ENCODE measurements around the gene CCM2.
"Not testable (repeated sequence)": the region's sequence is repeated elsewhere in the genome, so short reads cannot be mapped to it uniquely, and the experiment has no call there.

The CCM2 gene

DNA sequence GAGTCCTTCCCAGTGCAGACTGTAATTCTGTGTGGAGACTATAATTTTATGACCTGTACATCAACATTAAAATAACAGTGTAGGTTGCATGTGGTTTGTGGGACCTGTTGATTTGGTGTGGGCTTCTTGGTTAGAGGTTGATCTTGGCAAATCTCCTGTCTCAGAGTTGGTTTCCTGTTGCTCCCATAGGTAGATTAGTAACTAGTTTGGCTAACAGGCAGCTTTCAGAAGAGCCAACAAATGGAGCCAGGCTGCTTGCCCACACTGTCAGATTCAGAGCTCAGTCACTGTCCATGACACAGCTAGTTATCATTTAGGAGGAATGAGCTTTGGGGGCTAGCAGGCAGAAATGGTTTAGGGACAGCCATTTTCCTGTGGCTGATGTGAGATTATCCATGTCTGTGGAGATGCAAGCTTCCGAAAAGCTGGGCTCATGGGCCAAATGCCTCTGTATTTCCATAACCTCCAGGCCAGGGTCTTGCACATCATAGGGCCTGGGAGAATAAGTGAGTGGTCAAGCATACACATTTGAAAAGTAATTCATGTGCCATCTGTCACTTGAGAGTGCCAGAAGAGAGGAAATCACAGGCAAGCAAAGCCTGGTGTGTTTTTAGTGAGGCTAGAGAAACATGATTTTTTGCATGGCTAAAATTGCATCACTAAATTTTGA, 33.4 kb downstream of the CCM2 start:
- no peak for DNase-seq (ENCODE audit: low read depth in 2 of 2)

DNA sequence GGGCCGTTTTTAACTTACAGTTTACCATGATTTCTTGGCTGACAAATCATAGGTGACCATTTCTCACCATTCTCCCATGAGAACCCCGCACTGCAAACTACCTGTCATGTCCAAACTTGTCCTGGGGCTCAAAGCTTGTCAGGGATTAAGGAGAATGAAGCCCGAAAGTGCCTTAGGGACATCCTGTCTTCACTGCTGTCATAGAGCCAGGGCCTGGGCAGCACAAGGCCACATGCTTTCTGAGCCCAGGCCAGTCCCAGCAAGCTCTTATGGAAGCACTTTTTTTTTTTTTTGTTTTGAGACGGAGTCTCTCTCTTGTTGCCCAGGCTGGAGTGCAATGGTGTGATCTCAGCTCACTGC, 33.9 kb downstream of the CCM2 start:
- no peak for DNase-seq (ENCODE audit: low read depth in 2 of 2)

DNA sequence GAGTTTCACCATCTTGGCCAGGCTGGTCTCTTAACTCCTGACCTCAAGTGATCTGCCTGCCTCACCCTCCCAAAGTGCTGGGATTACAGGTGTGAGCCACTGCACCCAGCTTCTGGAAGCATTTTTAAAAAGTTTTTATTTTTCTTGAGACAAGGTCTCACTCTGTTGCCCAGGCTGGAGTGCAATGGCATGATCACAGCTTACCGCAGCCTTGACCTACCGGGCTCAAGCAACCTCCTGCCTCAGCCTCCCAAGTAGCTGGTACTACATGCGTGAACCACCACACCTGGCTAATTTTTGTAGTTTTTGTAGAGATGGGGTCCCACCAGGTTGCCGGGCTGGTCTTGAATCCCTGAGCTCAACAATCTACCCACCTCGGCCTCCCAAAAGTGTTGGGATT, 34.7 kb downstream of the CCM2 start:
- DNase-seq (ENCODE audit: low read depth in 2 of 2): not testable (repeated sequence)

DNA sequence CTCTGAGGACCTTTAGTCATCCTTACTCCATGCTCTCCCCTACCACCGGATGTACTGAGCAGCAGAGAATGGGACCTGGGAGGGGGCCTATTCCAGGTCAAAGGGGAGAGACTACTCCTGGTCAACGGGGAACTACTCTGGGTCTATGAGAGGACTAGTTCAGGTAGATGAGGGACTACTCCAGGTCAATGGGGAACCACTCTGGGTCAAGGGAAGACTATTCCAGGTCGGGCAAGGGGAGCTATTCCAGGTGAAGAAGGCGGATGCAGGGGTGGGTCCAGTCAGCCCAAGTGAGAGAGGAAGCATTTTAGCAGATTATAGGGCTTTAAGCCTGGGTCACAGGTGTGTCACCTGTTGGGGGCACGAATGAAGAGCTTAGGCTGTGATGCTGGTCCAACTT, 35.4 kb downstream of the CCM2 start:
- DNase-seq (ENCODE audit: low read depth in 2 of 2): no peak

DNA sequence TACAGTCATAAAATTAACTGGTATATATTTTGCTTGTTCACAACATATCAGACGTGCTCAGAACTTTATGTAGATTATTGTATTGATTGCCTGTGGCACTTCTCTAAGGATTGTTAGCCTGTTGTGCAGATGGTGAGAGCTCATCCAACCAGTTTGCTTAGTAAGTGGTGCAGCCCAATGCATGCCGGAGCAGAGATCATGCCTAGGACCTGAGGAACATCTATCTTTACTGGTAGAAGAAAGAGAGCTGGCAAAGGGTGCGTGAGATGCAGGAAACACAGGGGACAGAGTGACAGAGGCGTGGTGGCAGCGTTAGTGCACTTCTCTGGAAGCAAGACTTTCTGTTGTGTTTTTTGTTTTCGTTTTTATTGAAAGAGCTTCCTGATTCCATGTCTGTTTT, 35.9 kb downstream of the CCM2 start:
- DNase-seq (ENCODE audit: low read depth in 2 of 2): no peak

DNA sequence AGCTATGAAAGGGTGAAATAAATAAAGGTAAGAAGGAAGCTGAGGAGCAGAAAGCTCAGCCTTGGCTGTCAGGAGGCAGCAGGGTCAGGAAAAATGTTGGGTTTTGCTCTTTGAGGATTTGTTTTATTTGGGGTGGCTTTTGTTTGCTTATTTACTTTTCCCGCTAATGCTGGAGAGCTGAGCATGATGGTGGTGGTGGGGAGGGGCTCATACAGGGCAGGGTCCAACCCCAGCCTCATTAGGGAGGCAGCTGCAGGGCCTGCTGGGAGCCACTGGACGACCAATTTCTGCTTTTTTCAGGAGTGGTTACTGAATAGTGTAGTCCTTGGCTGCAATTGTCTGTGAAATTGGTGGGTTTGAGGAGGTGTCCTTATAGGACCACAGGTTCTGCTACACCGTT, 36.3 kb downstream of the CCM2 start:
- DNase-seq (ENCODE audit: low read depth in 2 of 2): no peak

DNA sequence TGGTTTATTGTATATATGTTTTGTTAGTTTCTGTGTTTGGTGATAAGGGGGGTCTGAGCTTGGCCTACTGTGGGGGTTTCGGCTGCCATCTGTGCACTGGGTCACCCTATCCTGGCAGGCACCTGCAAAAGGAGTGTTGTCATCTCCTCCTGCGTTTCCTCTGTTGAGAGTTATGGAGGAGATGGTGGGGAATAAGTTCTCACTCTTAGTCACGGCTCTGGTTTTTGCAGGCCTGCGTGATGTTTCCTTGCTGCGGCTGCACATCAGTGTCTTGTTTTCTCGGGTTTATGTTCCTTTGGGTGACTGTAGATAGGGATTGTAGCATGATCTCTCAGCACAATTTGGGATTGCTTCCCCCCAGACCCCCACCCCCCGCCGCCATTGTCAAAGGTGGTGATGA, 36.8 kb downstream of the CCM2 start:
- no peak for DNase-seq (ENCODE audit: low read depth in 2 of 2)

DNA sequence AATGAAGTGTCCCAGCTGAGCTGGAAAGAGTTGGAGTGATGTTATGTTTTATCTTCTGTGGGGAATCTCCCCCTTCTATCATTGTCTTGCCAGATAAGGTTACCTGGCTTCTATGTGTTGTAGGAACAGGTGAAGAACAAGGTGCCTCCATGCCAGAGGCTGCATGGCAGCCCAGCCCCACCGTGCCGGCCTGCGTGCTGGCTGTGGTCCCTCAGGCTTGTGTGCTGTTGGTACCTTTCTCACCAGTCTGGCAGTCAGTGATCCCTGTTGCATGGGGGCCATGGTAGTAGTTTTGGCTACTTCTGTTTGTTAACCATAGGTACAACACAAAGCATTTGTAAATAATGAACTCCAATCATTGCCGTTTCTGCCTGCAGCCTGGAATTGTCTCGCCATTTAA, 37.9 kb downstream of the CCM2 start:
- no peak for DNase-seq (ENCODE audit: low read depth in 2 of 2)

DNA sequence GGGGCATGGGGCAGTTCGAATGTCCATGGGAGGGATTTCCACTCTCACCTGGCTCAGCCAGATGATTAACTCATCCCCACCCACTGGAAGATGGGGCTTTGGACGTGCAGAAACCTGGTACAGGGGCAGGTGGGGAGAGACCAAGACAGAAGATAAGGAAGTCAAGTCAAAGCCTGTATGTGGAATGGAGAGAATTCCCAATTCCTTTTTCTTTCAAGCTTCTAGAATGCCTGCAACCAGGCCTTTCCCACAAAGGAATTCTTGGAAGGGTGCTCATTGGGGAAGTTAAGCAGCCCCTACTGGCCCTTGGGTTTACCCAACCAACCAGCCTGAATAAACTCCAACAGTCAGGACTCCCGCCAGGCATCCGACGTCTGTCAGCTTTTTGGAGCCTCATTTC, 39.1 kb downstream of the CCM2 start:
- DNase-seq (ENCODE audit: low read depth in 2 of 2): no peak

DNA sequence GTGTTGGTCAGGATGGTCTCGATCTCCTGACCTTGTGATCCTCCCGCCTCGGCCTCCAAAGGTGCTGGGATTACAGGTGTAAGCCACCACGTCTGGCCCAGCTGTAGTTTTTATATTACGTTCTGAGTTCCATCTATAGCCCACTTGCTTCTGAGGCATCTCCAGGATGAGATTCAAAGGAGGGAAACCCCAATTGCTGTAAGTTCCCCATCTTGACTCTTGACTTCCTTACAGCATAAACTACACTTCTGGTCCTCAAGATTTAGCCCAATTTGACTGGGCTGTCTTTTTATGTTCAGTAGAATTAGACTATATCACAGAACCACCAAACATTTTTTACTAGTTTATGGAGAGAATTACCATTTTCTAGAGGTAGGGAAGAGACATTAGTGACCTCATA, 44.3 kb downstream of the CCM2 start:
- DNase-seq (ENCODE audit: low read depth in 2 of 2): no peak

DNA sequence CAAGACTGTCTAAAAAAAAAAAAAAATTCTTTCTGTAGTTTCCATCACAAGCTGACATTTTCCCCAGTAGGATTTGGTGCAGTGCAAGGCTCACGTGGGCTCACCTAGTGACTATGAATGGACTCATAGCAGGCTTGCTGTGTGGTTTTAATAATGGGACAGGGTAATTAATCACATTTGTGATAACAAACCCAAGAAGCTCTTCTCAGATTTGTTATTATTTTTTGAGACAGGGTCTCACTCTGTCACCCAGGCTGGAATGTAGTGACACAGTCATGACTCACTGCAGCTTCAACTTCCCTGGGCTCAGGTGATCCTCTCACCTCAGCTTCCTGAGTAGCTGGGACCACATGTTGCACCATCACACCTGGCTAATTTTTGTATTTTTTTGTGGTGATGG, 48.7 kb downstream of the CCM2 start:
- DNase-seq (ENCODE audit: low read depth in 2 of 2): no peak

DNA sequence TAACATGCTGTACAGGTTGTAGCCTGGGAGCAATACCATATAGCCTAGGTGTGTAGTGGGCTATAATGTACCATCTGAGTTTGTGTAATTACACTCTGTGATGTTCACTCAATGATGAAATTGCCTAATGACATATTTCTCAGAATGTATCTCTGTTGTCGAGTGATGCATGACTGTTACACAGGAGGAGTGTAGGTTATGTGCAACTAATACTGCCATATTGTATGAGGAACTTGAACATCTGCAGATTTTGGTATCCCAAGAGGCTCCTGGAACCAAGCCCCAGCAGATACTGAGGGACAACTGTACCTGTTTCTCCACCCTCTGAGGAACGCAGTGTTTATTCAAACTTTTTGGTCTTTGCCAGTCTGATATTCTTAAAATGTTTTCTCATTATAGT, 50.2 kb downstream of the CCM2 start:
- no peak for DNase-seq (ENCODE audit: low read depth in 2 of 2)

DNA sequence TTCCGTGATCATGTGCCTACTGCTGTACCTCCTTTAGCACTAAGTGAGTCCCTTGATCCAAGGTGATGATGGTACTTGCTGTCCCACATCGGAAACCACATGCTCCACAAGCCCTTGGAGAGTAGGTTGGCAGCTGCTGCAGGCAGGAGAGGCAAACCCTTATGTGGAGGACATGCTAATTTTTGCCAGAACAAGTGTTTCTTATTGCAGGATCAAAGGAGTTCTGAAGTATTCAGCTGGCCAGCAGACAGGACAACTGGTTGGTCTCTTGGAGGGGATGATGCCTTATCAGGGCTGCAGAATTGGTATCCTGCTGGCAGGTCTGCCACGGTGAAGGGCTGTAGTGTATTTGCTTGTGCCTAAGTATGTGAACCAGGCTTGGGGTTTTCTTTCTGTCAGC, 52.0 kb downstream of the CCM2 start:
- no peak for DNase-seq (ENCODE audit: low read depth in 2 of 2)

DNA sequence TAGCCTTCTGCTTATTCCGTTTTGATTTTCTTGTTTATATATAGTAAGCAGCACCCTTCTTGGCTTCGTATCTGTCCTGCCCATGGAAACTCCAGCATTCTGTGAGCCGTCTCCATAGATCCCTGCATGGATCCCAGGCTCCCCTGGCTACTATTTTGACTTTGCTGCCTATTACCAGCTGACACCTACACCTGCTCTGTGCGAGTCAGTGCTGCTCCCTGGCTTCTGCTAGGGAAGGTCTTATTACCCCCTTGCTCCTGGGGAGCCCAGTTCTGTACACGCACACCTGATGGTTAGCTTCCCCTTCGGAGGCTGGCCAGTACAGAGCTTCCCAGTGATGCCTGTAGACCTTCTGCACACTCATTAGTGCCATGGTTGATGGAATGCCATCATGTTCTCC, 53.4 kb downstream of the CCM2 start:
- no peak for DNase-seq (ENCODE audit: low read depth in 2 of 2)

DNA sequence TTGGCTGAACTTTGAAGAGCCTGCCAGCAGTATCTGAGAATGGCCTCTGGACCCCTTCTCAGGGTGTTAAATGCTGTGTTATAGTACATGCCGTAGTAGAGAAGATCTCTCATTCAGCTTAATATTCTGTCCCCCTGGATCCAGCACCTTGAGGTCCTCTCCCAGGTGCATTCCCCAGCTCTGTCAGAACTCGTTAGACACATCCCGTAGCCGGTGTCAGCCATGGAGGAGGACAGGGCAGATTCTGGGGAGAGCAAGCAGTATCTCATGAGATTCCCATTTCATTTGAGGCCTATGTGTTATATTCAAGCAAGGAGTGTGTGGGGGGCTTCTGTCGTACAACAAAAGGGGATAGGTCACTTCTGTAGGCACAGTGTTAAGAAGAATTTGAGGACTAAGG, 53.9 kb downstream of the CCM2 start:
- DNase-seq (ENCODE audit: low read depth in 2 of 2): no peak

DNA sequence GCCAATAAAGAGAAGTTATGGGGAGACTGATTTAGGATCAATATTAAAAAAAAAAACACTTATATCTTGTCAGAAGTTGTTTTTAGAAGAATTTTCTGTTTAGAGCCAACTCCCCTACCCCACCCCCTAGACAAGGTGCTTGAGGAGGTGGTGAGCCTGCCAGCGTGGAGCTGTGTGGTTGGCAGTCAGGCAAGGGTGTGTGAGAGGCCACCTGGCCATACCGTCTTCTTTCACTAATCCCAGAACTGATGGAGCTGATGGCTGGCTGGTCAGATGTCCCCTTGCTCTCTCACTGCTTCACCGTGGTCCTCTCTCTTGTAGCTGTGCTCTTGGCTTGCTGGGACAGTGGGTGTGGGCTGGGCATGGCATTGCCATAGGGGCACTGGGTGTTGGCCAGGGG, 54.4 kb downstream of the CCM2 start:
- no peak for DNase-seq (ENCODE audit: low read depth in 2 of 2)

DNA sequence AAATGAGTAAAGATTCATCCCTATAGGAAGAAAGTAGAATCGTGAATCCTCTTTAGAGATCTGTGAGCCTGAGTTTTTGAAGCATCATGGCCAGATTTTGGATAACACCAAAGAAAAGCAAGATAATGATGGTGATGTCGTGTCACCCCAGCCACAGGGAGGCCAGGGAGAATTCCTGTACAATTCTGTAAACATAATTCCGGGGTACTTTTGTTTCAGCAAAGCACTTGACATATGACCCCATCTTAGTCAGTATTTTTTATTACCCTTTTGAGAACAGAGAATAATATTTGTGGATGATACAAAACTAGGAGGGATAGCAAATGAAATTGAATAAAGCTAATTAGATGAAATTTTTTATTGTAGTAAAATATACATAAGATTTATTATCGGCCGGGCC, 55.0 kb downstream of the CCM2 start:
- DNase-seq (ENCODE audit: low read depth in 2 of 2): no peak

DNA sequence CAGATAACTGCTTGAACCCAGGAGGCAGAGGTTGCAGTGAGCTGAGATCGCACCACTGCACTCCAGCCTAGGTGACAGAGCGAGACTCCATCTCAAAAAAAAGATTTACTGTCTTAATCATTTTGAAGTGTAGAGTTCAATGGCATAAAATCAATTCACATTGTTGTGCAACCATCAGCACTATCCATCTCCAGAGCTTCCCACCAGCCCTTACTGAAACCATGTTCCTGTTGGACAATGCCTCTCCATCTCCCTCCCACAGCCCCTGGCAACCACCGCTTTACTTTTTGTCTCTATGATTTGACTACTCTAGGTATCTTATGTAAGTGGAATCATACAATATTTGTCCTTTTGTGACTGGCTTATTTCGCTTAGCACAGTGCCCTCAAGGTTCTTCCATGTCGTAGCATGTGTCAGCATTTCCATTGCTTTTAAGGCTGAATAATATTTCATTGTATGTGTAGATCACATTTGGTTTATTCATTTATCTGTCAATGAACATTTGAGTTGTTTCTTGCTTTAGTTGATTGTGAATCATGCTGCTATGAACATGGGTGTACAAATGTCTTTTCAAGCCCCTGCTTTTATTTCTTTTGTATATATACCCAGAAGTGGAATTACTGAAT, 55.7 kb downstream of the CCM2 start:
- no peak for DNase-seq (ENCODE audit: low read depth in 2 of 2)

DNA sequence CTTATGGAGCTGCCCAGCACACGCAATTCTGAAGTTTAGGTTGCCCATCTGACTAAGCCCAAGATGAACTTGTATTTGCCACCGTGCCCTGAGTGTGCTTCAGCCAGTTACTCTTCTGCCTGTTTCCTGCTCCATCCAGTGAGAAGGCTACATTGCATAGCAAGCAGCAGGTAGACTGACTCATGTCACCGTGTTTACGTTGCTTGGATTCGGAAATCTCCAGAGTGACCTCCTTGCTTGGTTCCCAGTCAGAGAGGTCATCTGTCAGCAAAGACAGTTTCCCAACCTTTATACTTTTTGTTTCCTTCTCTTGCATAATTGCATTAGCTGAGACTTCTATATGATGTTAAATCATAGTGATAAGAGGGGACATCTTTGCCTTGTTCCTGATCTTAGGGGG, 57.9 kb downstream of the CCM2 start:
- DNase-seq (ENCODE audit: low read depth in 2 of 2): no peak

DNA sequence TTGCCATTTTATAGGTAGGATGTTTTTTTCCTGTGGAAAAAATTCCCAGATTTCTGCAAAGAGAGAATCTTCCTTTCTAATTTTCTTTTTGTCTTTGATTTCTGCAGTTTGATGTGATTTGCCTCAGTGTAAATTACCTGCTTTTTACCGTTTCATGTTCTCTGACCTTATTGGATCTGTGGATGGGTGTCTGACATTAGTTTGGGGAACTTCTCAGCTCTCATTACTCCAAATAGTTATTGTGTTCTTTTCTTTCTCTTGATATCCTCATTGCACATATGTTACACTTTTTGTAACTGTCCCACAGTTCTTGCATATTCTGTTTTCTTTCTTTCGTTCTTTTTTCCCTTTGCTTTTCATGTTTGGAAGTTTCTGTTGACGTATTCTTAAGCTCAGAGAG, 60.3 kb downstream of the CCM2 start:
- no peak for DNase-seq (ENCODE audit: low read depth in 2 of 2)

DNA sequence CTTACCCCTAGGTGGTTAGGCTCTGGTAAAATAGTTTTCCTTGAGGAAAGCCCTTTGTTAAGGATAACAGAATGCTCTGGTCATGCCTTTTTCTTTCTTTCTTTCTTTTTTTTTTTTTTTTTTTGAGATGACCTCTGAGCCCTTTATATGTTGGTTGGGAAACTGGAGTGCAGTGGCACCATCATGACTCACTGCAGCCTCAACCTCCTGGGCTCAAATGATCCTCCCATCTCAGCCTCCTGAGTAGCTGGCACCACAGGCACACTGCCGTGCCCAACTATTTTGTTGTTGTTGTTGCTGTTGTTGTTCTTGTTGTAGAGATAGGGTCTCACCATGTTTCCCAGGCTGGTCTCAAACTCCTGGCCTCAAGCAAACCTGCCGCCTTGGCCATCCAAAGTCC, 61.4 kb downstream of the CCM2 start:
- DNase-seq (ENCODE audit: low read depth in 2 of 2): no peak

DNA sequence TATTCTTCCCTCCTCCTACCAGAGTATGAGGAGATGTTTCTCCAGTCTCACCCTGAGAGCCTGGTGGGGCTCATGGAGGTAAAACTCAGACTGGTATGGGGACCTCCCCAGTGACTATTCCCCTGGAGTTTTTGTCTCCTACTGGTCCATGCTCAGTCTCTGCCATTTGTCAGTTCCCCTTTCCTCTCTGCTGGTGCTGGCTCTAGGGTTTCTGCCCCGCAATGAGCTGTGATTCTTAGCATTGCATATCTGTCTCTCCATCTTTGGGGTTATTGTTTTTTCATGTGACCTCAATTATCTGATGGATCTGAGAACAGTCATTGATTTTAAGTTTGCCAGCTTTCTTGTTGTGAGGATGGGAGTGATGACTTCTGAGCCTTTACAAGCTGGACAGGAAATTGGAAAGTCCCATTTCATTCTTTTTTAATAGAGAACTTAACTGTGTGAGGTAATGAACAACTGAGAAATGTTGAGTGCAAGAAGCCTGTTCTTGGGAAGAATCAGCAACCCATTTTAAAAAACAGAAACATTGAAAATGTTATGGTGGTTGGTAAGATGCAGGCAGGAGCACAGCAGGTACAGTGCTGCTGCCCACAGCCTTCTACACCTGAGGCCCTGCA, 61.9 kb downstream of the CCM2 start:
- DNase-seq (ENCODE audit: low read depth in 2 of 2): no peak

DNA sequence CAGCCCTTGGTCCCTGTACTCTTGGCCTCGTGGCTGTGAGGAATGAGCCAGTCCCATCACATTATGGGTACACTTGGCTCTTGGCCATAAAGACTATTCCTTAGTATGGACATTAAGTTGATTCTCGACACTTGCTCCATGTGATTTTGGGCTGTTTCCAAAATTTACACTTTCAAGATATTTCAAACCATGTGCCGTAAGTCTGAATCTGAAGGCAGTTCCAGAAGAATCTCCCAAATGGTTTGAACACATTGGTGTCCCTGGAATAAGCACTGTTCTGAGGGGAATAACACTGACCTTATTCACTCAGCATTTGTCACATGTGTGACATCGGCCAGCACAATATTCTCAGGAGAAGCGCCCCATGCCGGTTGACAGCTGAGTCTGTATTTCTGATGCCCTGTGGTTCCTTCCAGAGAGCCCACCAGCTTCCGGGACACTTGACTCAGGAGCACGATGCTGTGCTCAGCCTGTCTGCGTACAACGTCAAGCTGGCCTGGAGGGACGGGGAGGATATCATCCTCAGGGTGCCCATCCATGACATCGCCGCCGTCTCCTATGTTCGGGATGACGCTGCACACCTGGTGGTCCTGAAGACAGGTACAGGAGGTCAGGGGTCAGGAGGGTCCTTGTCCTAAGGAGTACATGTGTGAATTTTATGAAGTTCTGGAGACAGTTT, 64.2 kb downstream of the CCM2 start:
- no peak for DNase-seq (ENCODE audit: low read depth in 2 of 2)

Measured in stimulated activated CD4-positive, alpha-beta T cell treated with anti-CD3 and anti-CD28 coated beads, Interleukin-12 subunit alpha, Interleukin-12 subunit beta, amount 100 ng/mL, for 24 hours (primary cell).